GM18907 (cell line): ENCODE results near the gene MESP2.
"Not testable (repeated sequence)": the region's sequence is repeated elsewhere in the genome, so short reads cannot be mapped to it uniquely, and the experiment has no call there.

Experiments used
- ATAC-seq: cut with Tn5 transposase; IDR thresholded peaks from one replicate; pipeline ENCODE4 v1.9.1; 2021; ENCODE audit warnings: mild to moderate bottlenecking, moderate library complexity; ENCODE audit not compliant: unreplicated experiment

Gene MESP2

DNA sequence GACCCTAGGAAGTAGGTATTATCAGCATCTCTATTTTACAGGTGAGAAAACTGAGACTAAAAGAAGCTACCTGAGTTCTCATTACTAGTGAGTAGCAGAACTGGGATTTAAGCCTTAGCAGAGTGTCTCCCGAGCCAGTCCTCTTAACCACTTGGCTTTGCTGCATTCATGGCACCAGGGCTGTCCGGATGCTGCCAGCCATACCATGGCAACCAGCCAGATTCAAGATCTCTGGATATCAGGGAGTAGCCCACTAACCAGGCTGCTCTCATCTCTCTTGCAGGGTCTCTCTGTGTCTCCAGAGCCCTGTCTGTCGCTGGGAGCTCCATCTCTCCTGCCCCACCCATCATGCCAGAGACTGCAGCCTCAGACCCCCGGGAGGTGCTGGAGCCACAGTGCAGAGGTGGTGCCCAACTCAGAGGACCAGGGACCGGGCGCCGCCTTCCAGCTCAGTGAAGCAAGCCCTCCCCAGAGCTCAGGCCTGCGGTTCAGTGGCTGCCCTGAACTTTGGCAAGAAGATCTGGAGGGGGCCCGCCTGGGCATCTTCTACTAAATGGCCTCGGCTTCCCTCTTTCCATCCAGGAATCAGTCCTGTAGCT is 1.7 kb downstream of the MESP2 start:
- no peak for ATAC-seq

DNA sequence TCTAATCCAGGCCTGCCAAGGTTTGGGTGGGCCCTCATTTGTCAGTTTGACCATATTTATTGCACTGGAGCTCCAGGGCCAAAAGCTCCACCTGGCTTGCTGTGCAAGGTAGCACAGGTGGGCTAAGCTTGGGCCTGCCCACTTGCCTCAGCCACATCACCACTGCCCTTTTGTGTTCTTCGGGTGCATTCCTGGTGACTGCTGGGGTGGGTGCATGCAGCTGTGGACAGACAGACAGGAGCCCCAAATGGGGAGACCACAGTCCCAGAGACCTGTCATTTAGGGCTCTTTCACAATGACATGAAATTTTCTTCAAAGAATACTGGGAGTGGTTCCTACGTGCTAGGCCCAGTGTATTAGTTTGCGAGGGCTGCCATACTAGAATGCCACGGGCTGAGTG is 2.7 kb downstream of the MESP2 start:
- no peak for ATAC-seq

DNA sequence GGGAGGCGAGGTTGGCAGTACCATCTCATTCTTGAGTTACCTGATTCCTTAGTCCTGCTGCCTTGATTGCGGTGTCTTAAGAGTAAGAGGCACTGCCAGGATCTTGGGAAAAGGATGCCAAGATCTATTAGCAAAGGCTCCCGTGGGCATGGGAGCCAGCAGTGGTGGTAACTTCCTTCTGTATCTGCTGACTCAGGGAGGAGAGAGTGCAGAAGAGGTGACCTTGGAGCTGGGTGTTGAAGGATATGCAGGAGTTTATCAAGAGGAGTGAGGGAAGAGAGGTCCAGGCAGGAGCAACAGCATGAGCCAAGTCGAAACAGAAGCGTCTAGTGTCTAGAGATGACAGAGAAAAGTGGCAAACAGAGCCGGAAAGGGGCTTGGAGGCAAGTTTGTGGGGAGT is 4.5 kb downstream of the MESP2 start:
- ATAC-seq, result no peak

DNA sequence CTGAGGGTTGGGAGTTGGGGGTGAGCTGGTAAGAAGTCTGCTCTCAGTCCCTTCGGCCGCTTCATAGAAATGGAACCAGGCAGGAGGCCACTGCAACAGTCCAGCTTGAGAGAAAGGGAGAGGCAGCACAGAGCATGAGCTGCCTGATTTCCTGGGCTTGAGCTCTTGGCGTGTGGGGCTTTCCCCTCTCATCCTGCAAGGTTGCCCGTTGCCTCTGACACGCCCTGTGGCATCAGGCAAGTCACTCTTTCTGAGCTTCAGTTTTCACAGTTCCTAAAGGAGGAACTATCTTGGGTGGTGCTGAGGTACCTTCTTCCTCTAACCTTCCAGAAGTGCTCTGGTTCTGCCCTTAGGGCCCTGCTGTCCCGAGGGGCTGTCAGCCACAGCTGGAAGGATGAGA is 4.9 kb downstream of the MESP2 start:
- ATAC-seq, result no peak

DNA sequence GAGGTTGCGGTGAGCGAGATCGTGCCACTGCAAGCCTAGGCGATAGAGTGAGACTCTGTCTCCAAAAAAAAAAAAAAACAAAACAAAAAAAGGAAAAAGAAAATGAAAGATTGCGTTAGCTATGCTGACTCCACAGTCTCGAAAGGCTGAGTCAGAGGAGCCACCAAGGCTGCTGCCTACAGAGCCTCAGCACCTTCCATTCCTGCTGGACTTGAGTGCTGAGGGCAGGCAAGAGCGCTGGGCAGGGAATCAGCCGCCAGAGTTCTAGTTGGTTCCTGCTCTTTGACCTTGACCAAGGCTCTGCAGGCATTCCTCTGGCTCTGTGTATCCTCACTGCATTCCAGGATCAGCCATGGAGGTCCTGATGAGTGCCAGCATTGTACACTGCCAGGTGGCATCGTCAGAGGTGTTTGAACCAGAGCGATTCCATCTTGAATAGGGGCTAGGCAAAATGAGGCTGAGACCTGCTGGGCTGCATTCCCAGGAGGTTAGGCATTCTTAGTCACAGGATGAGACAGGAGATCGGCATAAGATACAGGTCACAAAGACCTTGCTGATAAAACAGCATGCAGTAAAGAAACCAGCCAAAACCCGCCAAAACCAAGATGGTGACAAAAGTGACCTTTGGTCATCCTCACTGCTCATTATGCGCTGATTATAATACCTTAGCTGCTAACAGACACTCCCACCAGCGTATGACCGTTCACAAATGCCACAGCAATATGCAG is 5.9 kb downstream of the MESP2 start:
- no peak for ATAC-seq

DNA sequence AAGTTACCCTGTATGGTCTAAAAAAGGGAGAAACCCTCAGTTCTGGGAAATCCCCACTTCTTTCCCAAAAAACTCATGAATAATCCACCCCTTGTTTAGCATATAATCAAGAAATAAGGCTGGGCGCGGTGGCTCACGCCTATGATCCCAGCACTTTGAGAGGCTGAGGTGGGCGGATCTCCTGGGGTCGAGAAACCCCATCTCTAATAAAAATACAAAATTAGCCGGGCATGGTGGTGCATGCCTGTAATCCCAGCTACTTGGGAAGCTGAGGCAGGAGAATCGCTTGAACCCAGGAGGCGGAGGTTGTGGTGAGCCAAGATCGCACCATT is 6.5 kb downstream of the MESP2 start:
- not testable (repeated sequence) for ATAC-seq

DNA sequence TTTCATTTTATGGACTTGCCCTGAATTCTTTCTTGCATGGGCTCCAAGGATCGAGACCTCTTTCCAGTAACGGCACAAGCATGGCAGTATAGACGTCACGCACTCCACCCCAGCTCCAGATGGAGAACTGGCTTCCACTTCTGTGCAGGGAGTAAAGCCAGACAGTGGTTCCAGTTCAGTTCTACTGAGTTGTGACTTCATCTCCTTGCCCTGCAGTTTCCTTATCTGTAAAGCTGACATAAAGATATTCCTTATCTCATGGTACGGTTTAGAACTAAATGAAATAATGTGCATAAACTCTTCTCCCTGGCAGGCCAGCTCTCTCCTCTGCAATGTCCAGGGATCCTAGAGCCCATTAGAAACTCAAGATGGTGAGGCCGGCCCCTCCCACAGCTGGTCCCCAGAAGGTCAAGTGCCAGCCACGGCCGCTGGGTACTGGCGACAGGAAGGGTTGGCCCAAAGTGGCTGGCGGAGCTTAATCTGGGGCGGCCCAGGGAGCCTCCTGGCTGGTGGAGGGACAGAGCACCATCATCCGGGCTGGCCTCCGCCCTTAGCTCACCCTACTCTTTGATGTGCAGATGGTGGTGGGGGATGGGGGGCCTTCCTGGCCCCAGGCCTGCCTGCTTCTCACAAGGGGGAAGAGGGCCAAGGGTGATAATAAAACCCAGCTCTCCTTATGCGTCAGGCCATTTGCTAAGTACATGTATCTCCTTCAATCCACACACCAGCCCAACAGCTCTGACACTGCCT is 7.2 kb downstream of the MESP2 start:
- ATAC-seq, result no peak

DNA sequence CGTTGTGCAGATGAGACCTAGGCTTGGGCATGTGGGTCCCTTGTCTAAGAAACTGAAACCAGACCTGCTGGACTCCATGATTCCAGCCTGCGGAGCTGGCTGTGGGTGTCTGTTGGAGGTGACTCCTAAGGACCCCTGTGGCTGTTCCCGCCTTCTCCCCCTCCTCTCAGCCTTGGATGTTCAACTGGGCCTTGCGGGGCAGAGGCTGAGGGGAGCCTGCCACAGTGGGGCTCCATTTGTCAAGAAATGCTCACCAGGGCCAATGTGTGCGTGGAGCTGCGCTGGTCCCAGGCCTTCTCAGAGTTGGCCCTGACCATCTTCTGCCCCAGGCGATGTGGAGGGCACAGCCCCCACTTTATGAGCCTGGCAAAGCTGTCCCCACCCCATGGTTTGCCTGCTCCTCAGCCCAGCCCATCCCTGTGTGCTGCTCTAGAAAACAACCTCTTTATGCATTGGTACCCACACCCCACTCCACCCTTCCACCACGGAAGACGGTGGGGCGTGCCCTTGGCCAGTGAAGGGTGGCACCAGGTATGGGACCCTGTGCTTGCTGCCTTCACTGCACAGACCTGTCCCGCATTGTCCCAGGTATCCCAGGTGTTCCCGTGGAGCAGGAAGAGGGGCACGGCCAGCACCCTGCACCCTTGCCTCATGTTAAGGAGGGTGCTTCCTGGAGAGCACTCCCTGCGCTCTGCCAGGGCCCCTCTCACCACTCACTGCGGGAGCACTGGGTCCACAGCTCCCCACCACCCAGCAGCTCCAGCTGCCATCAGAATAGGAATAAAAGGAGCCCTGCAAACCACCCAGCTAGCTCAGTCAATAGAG is 7.9 kb downstream of the MESP2 start:
- no peak for ATAC-seq

- no peak for ATAC-seq
Measured at GRCh38 chr15:89784686-89784960, 8.5 kb downstream of the MESP2 start.

DNA sequence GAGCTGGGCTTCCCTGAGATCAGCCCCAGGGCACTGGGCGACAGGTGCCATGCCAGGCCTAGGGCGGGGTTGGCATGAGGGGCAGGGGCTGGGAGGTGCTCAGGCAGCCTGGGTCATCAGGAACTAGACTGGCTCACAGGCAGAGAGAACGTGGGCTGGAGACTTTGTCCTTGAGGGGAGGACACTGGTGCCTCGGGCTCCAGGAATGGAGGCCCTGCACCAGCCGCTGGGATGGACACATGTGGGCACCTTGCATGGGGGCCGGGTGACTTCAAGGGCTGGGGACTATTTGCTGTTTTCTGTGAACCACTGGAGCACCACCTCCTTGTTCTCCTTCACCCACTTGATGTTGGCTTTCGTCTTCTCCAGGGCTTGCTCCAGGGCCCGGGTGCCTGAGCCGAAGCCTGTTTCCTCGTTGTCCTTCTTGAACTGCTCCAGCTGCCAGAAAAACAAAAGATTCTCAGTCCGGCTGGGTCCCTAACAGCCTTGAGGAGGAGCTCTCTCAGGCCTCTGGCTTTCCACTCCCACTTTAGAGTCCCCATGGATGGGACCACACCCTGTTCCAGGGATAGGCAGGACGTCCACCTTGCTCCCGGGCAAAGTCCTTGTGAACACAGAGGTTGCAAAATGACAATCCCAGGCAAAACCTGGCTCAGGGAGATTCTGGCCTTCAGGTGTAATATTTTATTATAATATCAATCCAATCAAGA is 9.1 kb downstream of the MESP2 start:
- no peak for ATAC-seq

DNA sequence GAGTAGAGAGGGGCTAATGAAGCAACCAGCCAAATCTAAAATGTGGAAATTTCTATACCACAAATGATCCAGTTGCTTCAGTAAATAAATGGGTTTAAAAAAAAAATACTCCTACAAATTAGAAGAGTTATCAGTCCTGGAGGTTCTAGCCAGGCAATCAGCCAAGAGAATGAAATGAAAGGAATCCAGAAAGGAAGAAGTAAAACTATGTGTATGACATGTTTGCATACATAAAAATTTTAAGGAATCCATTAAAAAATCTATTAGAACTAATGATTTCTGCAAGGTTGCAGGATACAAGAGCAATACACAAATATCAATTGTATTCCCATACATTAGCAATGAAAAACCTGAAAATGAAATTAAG is 9.6 kb downstream of the MESP2 start:
- ATAC-seq, result no peak

DNA sequence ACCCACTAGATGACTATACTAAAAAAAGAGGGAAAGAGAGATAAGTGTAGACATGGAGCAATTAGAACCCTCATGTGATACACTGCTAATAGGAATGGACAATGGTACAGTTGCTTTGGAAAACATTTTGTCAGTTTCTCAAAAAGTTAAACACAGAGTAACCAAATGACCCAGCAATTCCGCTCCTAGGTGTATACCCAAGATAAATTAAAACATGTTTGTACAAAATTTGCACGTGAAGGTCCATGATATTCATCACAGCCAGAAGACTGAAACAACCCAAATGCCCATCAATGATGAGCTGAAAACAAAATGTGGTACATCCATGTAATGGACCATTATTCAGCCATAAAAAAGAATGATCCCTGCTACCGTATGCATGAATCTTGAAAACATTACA is 11.8 kb downstream of the MESP2 start:
- ATAC-seq, result no peak

DNA sequence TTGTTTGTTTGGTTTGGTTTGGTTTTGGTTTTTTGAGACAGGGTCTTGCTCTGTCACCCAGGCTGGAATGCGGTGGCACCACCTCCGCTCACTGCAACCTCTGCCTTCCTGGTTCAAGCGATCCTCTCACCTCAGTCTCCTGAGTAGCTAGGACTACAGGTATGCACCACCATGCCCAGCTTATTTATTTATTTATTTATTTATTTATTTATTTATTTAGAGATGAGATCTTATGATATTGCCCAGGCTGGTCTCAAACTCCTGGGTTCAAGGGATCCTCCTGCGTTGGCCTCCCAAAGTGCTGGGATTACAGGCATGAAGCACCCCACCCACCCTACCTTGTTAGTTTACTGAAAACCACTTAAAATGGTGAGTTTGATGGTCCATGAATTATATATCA is 12.5 kb downstream of the MESP2 start:
- not testable (repeated sequence) for ATAC-seq

- ATAC-seq, result no peak
Measured at GRCh38 chr15:89790206-89790605, 14.1 kb downstream of the MESP2 start.

GRCh38 chr15:89790661-89791060 is 14.5 kb downstream of the MESP2 start:
- no peak for ATAC-seq

GRCh38 chr15:89792106-89792805 is 16.1 kb downstream of the MESP2 start:
- ATAC-seq, result no peak

DNA sequence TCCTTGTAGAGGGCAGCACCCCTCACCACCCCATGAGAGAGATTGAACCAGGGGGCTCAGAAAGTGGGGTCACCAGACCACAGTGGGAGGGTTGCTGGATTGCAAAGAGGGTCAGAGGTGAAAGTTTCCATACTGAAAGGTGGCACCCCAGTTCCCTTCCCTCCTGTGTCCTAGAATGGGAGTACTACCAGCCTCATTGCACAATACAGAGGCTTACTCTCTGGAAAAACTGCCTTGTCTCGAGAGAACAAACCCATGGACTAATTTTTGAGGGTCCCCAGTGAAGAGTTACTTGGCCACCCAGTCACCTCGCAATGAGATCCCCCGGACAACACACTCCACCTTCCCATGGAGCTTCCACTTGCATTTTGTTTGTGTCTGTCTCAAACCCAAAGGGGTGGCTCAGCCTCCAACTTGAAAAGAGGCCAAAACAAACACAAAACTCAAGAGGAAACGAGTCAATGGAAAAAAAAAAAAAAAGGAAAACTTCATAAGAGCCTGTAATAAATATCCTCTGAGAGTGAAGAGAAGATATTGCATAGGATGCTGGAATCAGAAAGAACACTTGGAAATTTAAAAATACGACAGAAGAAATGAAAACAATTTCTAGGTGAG is 18.6 kb downstream of the MESP2 start:
- no peak for ATAC-seq

DNA sequence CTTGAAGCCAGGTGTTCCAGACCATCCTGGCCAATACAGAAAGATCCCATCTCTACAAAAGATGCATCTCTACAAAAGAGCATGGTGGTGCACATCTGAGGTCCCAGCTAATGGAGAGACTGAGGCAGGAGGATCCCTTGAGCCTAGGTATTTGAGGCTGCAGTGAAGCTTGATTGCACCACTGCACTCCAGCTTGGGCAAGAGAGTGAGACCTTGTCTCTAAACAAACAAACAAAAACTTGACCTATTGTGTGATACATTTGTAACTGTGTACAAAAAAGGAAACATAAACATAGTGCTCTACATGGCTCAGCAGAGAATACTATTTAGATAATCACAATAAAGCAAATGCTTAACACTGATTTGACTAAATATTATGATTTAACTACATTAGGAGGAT is 19.9 kb downstream of the MESP2 start:
- no peak for ATAC-seq

GRCh38 chr15:89797678-89798201 is 21.6 kb downstream of the MESP2 start:
- ATAC-seq, result no peak
